SJCRH30 (cell line): ENCODE measurements around the gene KRTAP10-5. TPM values are rescaled to one million over a fixed set of nuclear protein-coding genes. Genes with fewer than 3 reads are reported as not detected.

ENCODE experiments used
- DNase-seq, 2 experiments: peaks; one replicate each; pipeline ENCODE4 v3.0.0-alpha.2; 2015 to 2020
- H3K27ac ChIP-seq: fragments of 250-450 bp; sonication (Bioruptor Pico); 2 replicates; pipeline ENCODE4 v1.5.1; 2020; ENCODE audit warnings: mild to moderate bottlenecking, moderate library complexity
- H3K27me3 ChIP-seq: fragments of 250-450 bp; sonication (Bioruptor Pico); 2 replicates; pipeline ENCODE4 v1.5.1; 2020; ENCODE audit warnings: mild to moderate bottlenecking, moderate library complexity
- H3K36me3 ChIP-seq: fragments of 250-450 bp; sonication (Bioruptor Pico); 2 replicates; pipeline ENCODE4 v1.5.1; 2020; ENCODE audit warnings: mild to moderate bottlenecking, moderate library complexity
- H3K4me1 ChIP-seq: fragments of 250-450 bp; sonication (Bioruptor Pico); 2 replicates; pipeline ENCODE4 v1.5.1; 2020; ENCODE audit warnings: mild to moderate bottlenecking, moderate library complexity
- H3K4me3 ChIP-seq: fragments of 250-450 bp; sonication (Bioruptor Pico); 2 replicates; pipeline ENCODE4 v1.5.1; 2020; ENCODE audit warnings: mild to moderate bottlenecking, moderate library complexity
- H3K9me3 ChIP-seq: fragments of 250-450 bp; sonication (Bioruptor Pico); replicated peaks from 2 replicates; pipeline ENCODE4 v1.5.1; 2020; ENCODE audit warnings: mild to moderate bottlenecking, moderate library complexity
- total RNA-seq: library from RNA; depleted of rRNA; stranded (reverse); fragments of >200 nt; shearing (Covaris generic); gene quantifications from 2 replicates; pipeline ENCODE4 v1.2.3, GENCODE V29; 2014; rRNA removed

Gene KRTAP10-5
- total RNA-seq, 1 experiment from 2014 or later, result not detected

DNA sequence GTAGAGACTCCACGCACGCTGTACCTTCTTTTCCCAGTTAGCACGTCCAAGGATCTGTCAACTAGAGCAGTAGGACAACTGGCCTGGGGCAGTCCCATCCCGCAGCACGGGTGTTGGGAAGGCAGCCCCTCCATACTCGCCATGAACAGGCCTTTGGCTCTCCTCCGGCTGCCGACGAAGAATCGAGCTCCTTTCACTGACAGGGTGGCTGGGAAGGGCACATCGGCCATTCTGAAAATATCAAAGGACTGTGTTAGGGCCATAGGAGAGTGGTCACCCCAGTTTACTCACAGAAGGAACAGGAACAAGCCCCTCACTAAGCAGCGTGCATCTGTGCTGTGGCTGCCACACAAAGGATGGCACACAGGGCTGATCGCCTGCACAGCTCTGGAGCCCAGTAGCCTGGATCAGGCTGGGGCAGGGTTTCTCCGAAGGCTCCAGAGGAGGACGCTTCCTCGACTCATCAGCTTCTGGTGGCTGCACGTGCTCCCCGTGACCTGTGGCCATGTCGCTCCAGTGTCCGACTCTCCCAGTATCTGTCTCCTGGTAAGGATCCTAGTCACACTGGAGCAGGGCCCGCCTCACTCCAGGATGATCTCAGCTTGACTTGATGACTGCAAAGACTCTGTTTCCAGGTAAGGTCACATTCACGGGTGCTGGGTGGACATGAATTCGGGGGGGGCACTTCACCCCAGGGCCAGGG is 49.4 kb downstream of the KRTAP10-5 start:
- Histone ChIP-seq H3K4me3 (no peak overlapping the region), H3K27me3 (no peaks in the 10 kb centered on the region), H3K27ac (no peak overlapping the region), H3K4me1 (no peaks in the 10 kb centered on the region), H3K36me3 (no peaks in the 10 kb centered on the region), H3K9me3 (no peaks in the 10 kb centered on the region)
- DNase-seq, result peak in 1 of 2 experiments; percentile 0

DNA sequence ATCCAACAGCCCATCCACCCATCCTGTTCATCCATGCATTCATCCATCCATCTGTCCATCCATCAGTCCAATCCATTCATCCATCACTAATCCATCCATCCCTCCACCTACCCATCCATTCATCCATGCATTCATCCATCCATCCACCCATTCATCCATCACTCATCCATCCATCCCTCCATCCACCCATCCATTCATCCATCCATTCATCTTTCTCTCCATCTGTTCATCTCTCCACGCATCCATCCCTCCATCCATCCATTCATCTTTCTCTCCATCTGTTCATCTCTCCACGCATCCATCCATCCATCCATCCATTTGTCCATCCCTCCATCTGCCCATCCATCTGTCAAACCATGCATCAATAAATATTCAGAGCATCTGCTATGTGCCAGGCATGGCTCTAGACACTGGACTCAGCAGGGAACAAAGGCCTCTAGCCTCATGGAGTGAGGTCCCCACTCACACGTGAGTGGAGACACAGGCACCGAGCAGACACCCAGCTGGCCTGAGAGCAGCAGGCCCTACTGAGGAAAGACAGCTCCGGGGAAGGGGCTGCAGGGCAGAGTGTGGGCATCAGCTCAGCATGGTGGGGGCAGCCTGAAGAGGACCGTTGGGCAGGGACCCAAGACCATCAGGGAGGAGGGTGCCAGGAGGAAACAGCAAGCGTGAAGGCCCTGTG is 50.0 kb downstream of the KRTAP10-5 start:
- Histone ChIP-seq H3K4me3 (no peak overlapping the region), H3K27me3 (no peaks in the 10 kb centered on the region), H3K9me3 (no peaks in the 10 kb centered on the region)

DNA sequence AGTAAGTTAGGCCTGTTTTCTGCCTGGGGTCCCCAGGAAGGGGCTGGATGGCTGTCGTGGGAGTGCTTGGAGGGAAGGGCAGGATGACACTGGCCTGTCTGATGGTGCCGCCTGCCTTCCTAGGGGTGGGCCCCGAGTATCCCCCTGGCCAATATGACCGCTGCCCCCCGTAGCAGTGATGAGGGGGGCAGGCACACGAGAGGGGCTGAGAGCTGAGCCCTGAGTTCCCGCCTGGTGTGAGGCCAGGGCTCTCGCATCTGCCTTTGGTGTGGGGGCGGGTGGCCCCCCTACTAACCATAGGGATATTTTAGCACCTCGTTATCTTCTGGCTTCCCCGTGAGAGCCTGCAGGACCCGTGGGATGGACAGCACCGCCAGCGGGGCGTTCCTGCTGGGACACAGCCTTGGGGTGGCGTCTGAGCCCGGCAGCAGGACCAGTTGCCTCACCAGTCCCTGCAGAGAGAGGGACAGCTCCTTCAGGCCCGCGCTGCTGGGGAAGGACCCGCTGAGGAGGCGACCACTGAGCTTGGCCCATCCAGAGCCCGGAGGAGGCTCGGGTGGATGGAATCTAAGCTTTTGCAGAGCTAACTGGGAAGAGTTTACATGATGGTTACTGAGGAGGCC is 50.8 kb downstream of the KRTAP10-5 start:
- no peak for DNase-seq
- Histone ChIP-seq H3K4me1 (no peaks in the 10 kb centered on the region), H3K36me3 (no peaks in the 10 kb centered on the region), H3K27ac (no peak overlapping the region), H3K27me3 (no peaks in the 10 kb centered on the region), H3K9me3 (no peaks in the 10 kb centered on the region), H3K4me3 (no peak overlapping the region)

More for the DNA sequence above, 50.0 kb downstream of the KRTAP10-5 start:
- H3K4me1 ChIP-seq, result no peaks in the 10 kb centered on the region
- no peak for DNase-seq
- no peaks in the 10 kb centered on the region for H3K36me3 ChIP-seq
- H3K27ac ChIP-seq, result no peak overlapping the region

Other genes starting within 250 kb of the KRTAP10-5 start
- gene CFAP410, start 241.2 kb downstream of the KRTAP10-5 start, total RNA-seq, result 7.5 and 8.2 TPM in 2 replicates
- 0.61 and 0.87 TPM in 2 replicates for gene TRPM2, start 227.0 kb downstream of the KRTAP10-5 start, total RNA-seq
- not detected in 2 replicates for gene LRRC3, start 125.1 kb downstream of the KRTAP10-5 start, total RNA-seq
- not detected in 2 replicates for gene KRTAP10-1, start 40.4 kb downstream of the KRTAP10-5 start, total RNA-seq
- gene KRTAP10-2, start 29.1 kb downstream of the KRTAP10-5 start, total RNA-seq, result not detected in 2 replicates
- gene KRTAP10-3, start 21.8 kb downstream of the KRTAP10-5 start, total RNA-seq, result not detected in 2 replicates
- not detected in 2 replicates for gene KRTAP10-4, start 6.9 kb downstream of the KRTAP10-5 start, total RNA-seq
- gene KRTAP10-6, start 11.9 kb upstream of the KRTAP10-5 start, total RNA-seq, result not detected in 2 replicates
- gene KRTAP10-7, start 20.0 kb upstream of the KRTAP10-5 start, total RNA-seq, result not detected in 2 replicates
- gene KRTAP10-8, start 31.5 kb upstream of the KRTAP10-5 start, total RNA-seq, result not detected in 2 replicates
- not detected in 2 replicates for gene KRTAP10-9, start 46.5 kb upstream of the KRTAP10-5 start, total RNA-seq
- not detected in 2 replicates for gene KRTAP10-10, start 56.8 kb upstream of the KRTAP10-5 start, total RNA-seq
- gene KRTAP10-11, start 65.8 kb upstream of the KRTAP10-5 start, total RNA-seq, result not detected in 2 replicates
- not detected in 2 replicates for gene KRTAP12-4, start 74.1 kb upstream of the KRTAP10-5 start, total RNA-seq
- gene KRTAP12-3, start 77.3 kb upstream of the KRTAP10-5 start, total RNA-seq, result not detected in 2 replicates
- not detected in 2 replicates for gene KRTAP12-2, start 86.3 kb upstream of the KRTAP10-5 start, total RNA-seq
- gene KRTAP12-1, start 101.6 kb upstream of the KRTAP10-5 start, total RNA-seq, result not detected in 2 replicates
- not detected in 2 replicates for gene KRTAP10-12, start 116.6 kb upstream of the KRTAP10-5 start, total RNA-seq
- not detected in 2 replicates for gene TSPEAR, start 131.0 kb upstream of the KRTAP10-5 start, total RNA-seq
- gene UBE2G2, start 221.2 kb upstream of the KRTAP10-5 start, total RNA-seq, result 79.5 and 90.5 TPM in 2 replicates
- 70.3 and 76.9 TPM in 2 replicates for gene SUMO3, start 237.5 kb upstream of the KRTAP10-5 start, total RNA-seq